Vagina (tissue), 2 donors: Measurements from ENCODE around the gene PDHX.

ENCODE experiments used
- POLR2A ChIP-seq, 2 donors: fragments of 450-650 bp; IDR thresholded peaks; one replicate each; pipeline ENCODE4 v1.6.1; 2017; ENCODE audit warnings: antibody characterized with exemption in 2 of 2, mild to moderate bottlenecking in 2 of 2, moderate library complexity in 2 of 2
- TF ChIP-seq, protein P1 (sequence below), 3 experiments: fragments of 450-650 bp in 2 of 3; fragments of 200-600 bp in 1 of 3; sonication (generic) in 1 of 3; IDR thresholded peaks; one replicate each; pipeline ENCODE4 v1.5.1; 2017 to 2019; ENCODE audit warnings: antibody characterized with exemption in 3 of 3, mild to moderate bottlenecking in 2 of 3, moderate library complexity in 2 of 3

DNA sequence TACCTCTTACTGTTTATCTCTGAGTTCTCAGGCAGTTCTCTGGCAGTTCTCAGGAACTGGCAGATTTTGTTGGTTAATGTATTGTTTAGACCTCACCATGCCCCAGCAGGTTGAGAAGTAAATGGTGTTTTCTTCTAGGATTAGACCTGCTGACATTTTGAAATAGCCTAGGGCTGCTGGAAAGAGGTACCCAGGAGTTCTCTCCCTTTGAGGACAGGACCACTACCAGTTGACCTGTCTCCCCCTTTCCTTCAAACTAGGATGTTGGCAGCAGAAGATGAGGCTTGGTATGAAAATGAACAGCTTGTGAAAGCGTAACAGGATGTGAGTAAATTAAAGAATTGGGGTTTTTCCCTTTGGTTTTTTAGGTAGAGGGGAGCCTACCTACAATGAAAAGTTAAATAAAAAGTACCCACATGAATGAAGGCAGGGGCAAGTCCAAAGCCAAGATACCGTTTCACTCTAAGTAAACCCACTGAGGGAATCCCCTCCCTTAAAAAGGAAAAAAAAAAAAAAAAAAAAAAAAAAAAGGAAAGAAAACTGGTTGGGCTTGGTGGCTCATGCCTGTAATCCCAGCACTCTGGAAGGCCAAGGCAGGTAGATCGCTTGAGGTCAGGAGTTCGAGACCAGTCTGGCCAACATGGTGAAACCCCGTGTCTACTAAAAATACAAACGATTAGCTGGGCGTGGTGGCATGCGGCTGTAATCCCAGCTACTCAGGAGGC is 96.2 kb downstream of the PDHX start:
- TF ChIP-seq POLR2A (IDR thresholded peaks at IDR 0.05): no peak
- TF ChIP-seq, protein P1, sequence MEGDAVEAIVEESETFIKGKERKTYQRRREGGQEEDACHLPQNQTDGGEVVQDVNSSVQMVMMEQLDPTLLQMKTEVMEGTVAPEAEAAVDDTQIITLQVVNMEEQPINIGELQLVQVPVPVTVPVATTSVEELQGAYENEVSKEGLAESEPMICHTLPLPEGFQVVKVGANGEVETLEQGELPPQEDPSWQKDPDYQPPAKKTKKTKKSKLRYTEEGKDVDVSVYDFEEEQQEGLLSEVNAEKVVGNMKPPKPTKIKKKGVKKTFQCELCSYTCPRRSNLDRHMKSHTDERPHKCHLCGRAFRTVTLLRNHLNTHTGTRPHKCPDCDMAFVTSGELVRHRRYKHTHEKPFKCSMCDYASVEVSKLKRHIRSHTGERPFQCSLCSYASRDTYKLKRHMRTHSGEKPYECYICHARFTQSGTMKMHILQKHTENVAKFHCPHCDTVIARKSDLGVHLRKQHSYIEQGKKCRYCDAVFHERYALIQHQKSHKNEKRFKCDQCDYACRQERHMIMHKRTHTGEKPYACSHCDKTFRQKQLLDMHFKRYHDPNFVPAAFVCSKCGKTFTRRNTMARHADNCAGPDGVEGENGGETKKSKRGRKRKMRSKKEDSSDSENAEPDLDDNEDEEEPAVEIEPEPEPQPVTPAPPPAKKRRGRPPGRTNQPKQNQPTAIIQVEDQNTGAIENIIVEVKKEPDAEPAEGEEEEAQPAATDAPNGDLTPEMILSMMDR (IDR thresholded peaks at IDR 0.05): no peak
